ENCODE measurements around the gene PLCG2.
"Not testable (repeated sequence)": the region's sequence is repeated elsewhere in the genome, so short reads cannot be mapped to it uniquely, and the experiment has no call there.

Gene PLCG2

GRCh38 chr16:81755915-81756614 lies 23.0 kb upstream of the PLCG2 start:
- peak; percentile 71 for DNase-seq

- peak; percentile 59 for DNase-seq
Measured at GRCh38 chr16:81756615-81757356, 22.3 kb upstream of the PLCG2 start.

- DNase-seq, result no peak
Measured at GRCh38 chr16:81758376-81758775, 20.7 kb upstream of the PLCG2 start.

GRCh38 chr16:81762322-81762721 lies 16.8 kb upstream of the PLCG2 start:
- DNase-seq, result not testable (repeated sequence)

- no peak for DNase-seq
Measured at GRCh38 chr16:81765111-81765919, 13.8 kb upstream of the PLCG2 start.

- DNase-seq, result no peak
Measured at GRCh38 chr16:81765969-81766368, 13.1 kb upstream of the PLCG2 start.

GRCh38 chr16:81767987-81768592 lies 11.0 kb upstream of the PLCG2 start:
- no peak for DNase-seq

- no peak for DNase-seq
Measured at GRCh38 chr16:81770008-81770407, 9.1 kb upstream of the PLCG2 start.

- DNase-seq, result no peak
Measured at GRCh38 chr16:81774348-81774747, 4.7 kb upstream of the PLCG2 start.

GRCh38 chr16:81775570-81775969 lies 3.5 kb upstream of the PLCG2 start:
- DNase-seq, result no peak

- DNase-seq, result no peak
Measured at GRCh38 chr16:81778231-81778630, 860 bp upstream of the PLCG2 start.

GRCh38 chr16:81779536-81780320 lies 637 bp downstream of the PLCG2 start:
- DNase-seq, result no peak

GRCh38 chr16:81780350-81780749 lies 1.3 kb downstream of the PLCG2 start:
- no peak for DNase-seq

- no peak for DNase-seq
Measured at GRCh38 chr16:81782236-81782635, 3.1 kb downstream of the PLCG2 start.

- DNase-seq, result no peak
Measured at GRCh38 chr16:81784072-81784795, 5.1 kb downstream of the PLCG2 start.

GRCh38 chr16:81785138-81785924 lies 6.2 kb downstream of the PLCG2 start:
- DNase-seq, result no peak

GRCh38 chr16:81786321-81786720 lies 7.2 kb downstream of the PLCG2 start:
- DNase-seq, result no peak

- DNase-seq, result no peak
Measured at GRCh38 chr16:81786868-81787267, 7.8 kb downstream of the PLCG2 start.

GRCh38 chr16:81787659-81788058 lies 8.6 kb downstream of the PLCG2 start:
- DNase-seq, result no peak

- DNase-seq, result no peak
Measured at GRCh38 chr16:81790277-81790676, 11.2 kb downstream of the PLCG2 start.

All from KG1 (cell line).